Memory B cell (primary cell): ENCODE results near the gene PTPRM.

ENCODE experiments used
- ATAC-seq: fragments of 150-1000 bp; cut with Tn5 transposase; 2 replicates; pipeline ENCODE4 v1.10.0; 2021; ENCODE audit warnings: low read depth, mild to moderate bottlenecking, moderate library complexity
- DNase-seq, 2 donors: peaks; one replicate each; pipeline ENCODE4 v3.0.0; 2022; ENCODE audit warnings: low spot score in 2 of 2
- H3K27ac Mint-ChIP-seq: one replicate; pipeline ENCODE4 v1.8.0; 2022; ENCODE audit warnings: mild to moderate bottlenecking, moderate library complexity, mixed read lengths
- H3K27me3 Mint-ChIP-seq: one replicate; pipeline ENCODE4 v1.8.0; 2022; ENCODE audit warnings: mixed read lengths
- H3K36me3 Mint-ChIP-seq: one replicate; pipeline ENCODE4 v1.8.0; 2022; ENCODE audit warnings: mild to moderate bottlenecking, mixed read lengths
- H3K4me1 Mint-ChIP-seq: one replicate; pipeline ENCODE4 v1.8.0; 2022; ENCODE audit warnings: mixed read lengths
- H3K4me3 Mint-ChIP-seq: one replicate; pipeline ENCODE4 v1.8.0; 2022; ENCODE audit warnings: mild to moderate bottlenecking, moderate library complexity, mixed read lengths
- H3K9me3 Mint-ChIP-seq: one replicate; pipeline ENCODE4 v1.8.0; 2022; ENCODE audit warnings: mixed read lengths

Gene PTPRM

GRCh38 chr18:8008033-8008432 lies 440.9 kb downstream of the PTPRM start:
- H3K9me3 Mint-ChIP-seq = peaks cover 1% of the 10 kb centered on the region
- no peaks in the 10 kb centered on the region for H3K36me3 Mint-ChIP-seq
- no peaks in the 10 kb centered on the region for H3K27me3 Mint-ChIP-seq
- ATAC-seq (no peak), DNase-seq (no peak)
- H3K4me1 Mint-ChIP-seq = no peaks in the 10 kb centered on the region
- H3K27ac Mint-ChIP-seq = no peak overlapping the region
- no peak overlapping the region for H3K4me3 Mint-ChIP-seq

- ATAC-seq (no peak), DNase-seq (no peak)
- Mint-ChIP-seq H3K27ac (no peak overlapping the region), H3K4me1 (no peaks in the 10 kb centered on the region), H3K9me3 (peaks cover 1% of the 10 kb centered on the region), H3K36me3 (peaks cover 2% of the 10 kb centered on the region), H3K27me3 (no peaks in the 10 kb centered on the region), H3K4me3 (no peak overlapping the region)
Observed at GRCh38 chr18:8011361-8011760, 444.2 kb downstream of the PTPRM start.

GRCh38 chr18:8011906-8012305 lies 444.8 kb downstream of the PTPRM start:
- Mint-ChIP-seq H3K9me3 (peaks cover 1% of the 10 kb centered on the region), H3K4me1 (no peaks in the 10 kb centered on the region), H3K27me3 (no peaks in the 10 kb centered on the region), H3K4me3 (no peak overlapping the region), H3K27ac (no peak overlapping the region), H3K36me3 (peaks cover 2% of the 10 kb centered on the region)
- ATAC-seq = no peak
- no peak for DNase-seq

GRCh38 chr18:8018701-8019331 lies 451.7 kb downstream of the PTPRM start:
- Mint-ChIP-seq H3K27me3 (no peaks in the 10 kb centered on the region), H3K36me3 (peaks cover 2% of the 10 kb centered on the region), H3K4me3 (no peak overlapping the region), H3K27ac (no peak overlapping the region), H3K9me3 (peaks cover 2% of the 10 kb centered on the region), H3K4me1 (no peaks in the 10 kb centered on the region)
- DNase-seq (no peak), ATAC-seq (no peak)

- Mint-ChIP-seq H3K27ac (no peak overlapping the region), H3K9me3 (peaks cover 2% of the 10 kb centered on the region), H3K4me1 (no peaks in the 10 kb centered on the region), H3K36me3 (peaks cover 2% of the 10 kb centered on the region), H3K27me3 (no peaks in the 10 kb centered on the region), H3K4me3 (no peak overlapping the region)
- ATAC-seq (no peak), DNase-seq (no peak)
Observed at GRCh38 chr18:8019600-8019999, 452.5 kb downstream of the PTPRM start.

- no peaks in the 10 kb centered on the region for H3K4me1 Mint-ChIP-seq
- peaks cover 2% of the 10 kb centered on the region for H3K36me3 Mint-ChIP-seq
- no peak for ATAC-seq
- H3K4me3 Mint-ChIP-seq = no peak overlapping the region
- no peaks in the 10 kb centered on the region for H3K27me3 Mint-ChIP-seq
- H3K9me3 Mint-ChIP-seq = peaks cover 2% of the 10 kb centered on the region
- no peak overlapping the region for H3K27ac Mint-ChIP-seq
- DNase-seq = no peak
Observed at GRCh38 chr18:8020132-8020846, 453.2 kb downstream of the PTPRM start.

GRCh38 chr18:8029061-8029460 lies 461.9 kb downstream of the PTPRM start:
- DNase-seq (no peak), ATAC-seq (no peak)
- Mint-ChIP-seq H3K27ac (no peak overlapping the region), H3K9me3 (peaks cover 3% of the 10 kb centered on the region), H3K36me3 (no peaks in the 10 kb centered on the region), H3K27me3 (no peaks in the 10 kb centered on the region), H3K4me1 (no peaks in the 10 kb centered on the region), H3K4me3 (no peak overlapping the region)

- no peak for ATAC-seq
- Mint-ChIP-seq H3K27me3 (no peaks in the 10 kb centered on the region), H3K27ac (no peak overlapping the region), H3K4me3 (no peak overlapping the region), H3K9me3 (peaks cover 6% of the 10 kb centered on the region), H3K36me3 (no peaks in the 10 kb centered on the region), H3K4me1 (no peaks in the 10 kb centered on the region)
- no peak for DNase-seq
Observed at GRCh38 chr18:8029731-8030130, 462.6 kb downstream of the PTPRM start.

GRCh38 chr18:8030201-8030600 lies 463.1 kb downstream of the PTPRM start:
- DNase-seq = no peak
- Mint-ChIP-seq H3K9me3 (peaks cover 6% of the 10 kb centered on the region), H3K4me3 (no peak overlapping the region), H3K27ac (no peak overlapping the region), H3K27me3 (no peaks in the 10 kb centered on the region), H3K36me3 (no peaks in the 10 kb centered on the region), H3K4me1 (no peaks in the 10 kb centered on the region)
- no peak for ATAC-seq

- Mint-ChIP-seq H3K27me3 (no peaks in the 10 kb centered on the region), H3K4me1 (no peaks in the 10 kb centered on the region), H3K36me3 (no peaks in the 10 kb centered on the region), H3K4me3 (no peak overlapping the region), H3K27ac (no peak overlapping the region), H3K9me3 (peaks cover 6% of the 10 kb centered on the region)
- DNase-seq (no peak), ATAC-seq (no peak)
Observed at GRCh38 chr18:8031496-8031895, 464.4 kb downstream of the PTPRM start.

GRCh38 chr18:8034674-8035073 lies 467.6 kb downstream of the PTPRM start:
- ATAC-seq (no peak), DNase-seq (no peak)
- Mint-ChIP-seq H3K4me1 (no peaks in the 10 kb centered on the region), H3K4me3 (no peak overlapping the region), H3K36me3 (no peaks in the 10 kb centered on the region), H3K9me3 (peaks cover 3% of the 10 kb centered on the region), H3K27ac (no peak overlapping the region), H3K27me3 (no peaks in the 10 kb centered on the region)

- Mint-ChIP-seq H3K4me3 (no peak overlapping the region), H3K4me1 (no peaks in the 10 kb centered on the region), H3K27ac (no peak overlapping the region), H3K9me3 (peaks cover 3% of the 10 kb centered on the region), H3K27me3 (no peaks in the 10 kb centered on the region), H3K36me3 (no peaks in the 10 kb centered on the region)
- ATAC-seq (no peak), DNase-seq (no peak)
Observed at GRCh38 chr18:8036551-8036950, 469.4 kb downstream of the PTPRM start.

GRCh38 chr18:8037296-8037695 lies 470.2 kb downstream of the PTPRM start:
- Mint-ChIP-seq H3K9me3 (peaks cover 3% of the 10 kb centered on the region), H3K4me3 (no peak overlapping the region), H3K27ac (no peak overlapping the region), H3K36me3 (no peaks in the 10 kb centered on the region), H3K4me1 (no peaks in the 10 kb centered on the region), H3K27me3 (no peaks in the 10 kb centered on the region)
- no peak for DNase-seq
- ATAC-seq = no peak

GRCh38 chr18:8040021-8040420 lies 472.9 kb downstream of the PTPRM start:
- H3K27ac Mint-ChIP-seq = no peak overlapping the region
- no peak overlapping the region for H3K4me3 Mint-ChIP-seq
- H3K9me3 Mint-ChIP-seq = no peaks in the 10 kb centered on the region
- ATAC-seq = no peak
- H3K4me1 Mint-ChIP-seq = no peaks in the 10 kb centered on the region
- DNase-seq = no peak
- no peaks in the 10 kb centered on the region for H3K36me3 Mint-ChIP-seq
- no peaks in the 10 kb centered on the region for H3K27me3 Mint-ChIP-seq

GRCh38 chr18:8041526-8042111 lies 474.5 kb downstream of the PTPRM start:
- Mint-ChIP-seq H3K36me3 (no peaks in the 10 kb centered on the region), H3K9me3 (no peaks in the 10 kb centered on the region), H3K4me3 (no peak overlapping the region), H3K27ac (no peak overlapping the region), H3K4me1 (no peaks in the 10 kb centered on the region), H3K27me3 (no peaks in the 10 kb centered on the region)
- no peak for ATAC-seq
- DNase-seq = no peak
